HepG2 (cell line): ENCODE results near the gene DDO. TPM values are rescaled to one million over a fixed set of nuclear protein-coding genes. Genes with fewer than 3 reads are reported as not detected.

Experiments
- ATAC-seq: fragments of 200-7000 bp; cut with Tn5 transposase; 3 replicates; pipeline ENCODE4 v1.9.1; 2020; ENCODE audit warnings: mild to moderate bottlenecking, moderate library complexity
- BruUV-seq: library from RNA; stranded (reverse); fragments of 400-500 nt; replicated peaks from 2 replicates; lab custom pipeline; 2021; lab: Mats Ljungman, UMichigan
- CTCF ChIA-PET: fragments of 300-600 bp; formaldehyde crosslinking; extraction: SDS; loops from one replicate; lab custom pipeline; 2021; ENCODE audit warnings: low total read pairs, inconsistent platforms, low intra/inter-chr PET ratio; lab: Yijun Ruan, JAX
- POLR2A ChIA-PET: fragments of 350-600 bp; sonication (Branson Sonifier 250); formaldehyde crosslinking; loops from one replicate; lab custom pipeline; 2020; ENCODE audit warnings: antibody characterized with exemption, inconsistent platforms; lab: Yijun Ruan, JAX
- DNase-seq: peaks from one replicate; pipeline ENCODE4 v3.0.0-alpha.2; 2015; ENCODE audit warnings: low spot score
- FAIRE-seq: peaks from 3 replicates; lab custom pipeline; 2011; peaks lifted over from hg19 to GRCh38; lab: Jason Lieb, UNC
- H2AFZ ChIP-seq: one replicate; pipeline ENCODE4 v1.6.1; 2011; ENCODE audit warnings: low read length, inconsistent platforms
- H3K27ac ChIP-seq: fragments of 300-600 bp; 3 replicates; pipeline ENCODE4 v1.8.0; 2011; ENCODE audit warnings: mixed run types, mild to moderate bottlenecking, mixed read lengths, low read length, inconsistent platforms; ENCODE audit not compliant: insufficient read depth; ENCODE audit errors: extremely low read length
- H3K27me3 ChIP-seq, 2 experiments: fragments of 200-600 bp in 1 of 2; 2 replicates in 1 of 2; 3 replicates in 1 of 2; pipeline versions ENCODE4 v1.6.0 to v1.8.0; 2011; ENCODE audit warnings: low read length in 2 of 2, mild to moderate bottlenecking in 2 of 2, moderate library complexity in 2 of 2, inconsistent platforms in 1 of 2; ENCODE audit not compliant: insufficient read depth in 2 of 2, control insufficient read depth in 1 of 2
- H3K36me3 ChIP-seq, 2 experiments: fragments of 200-600 bp in 1 of 2; replicated peaks in 1 of 2; 2 replicates in 1 of 2; 3 replicates in 1 of 2; pipeline versions ENCODE4 v1.5.1 to v1.8.0; 2011; ENCODE audit warnings: low read length in 2 of 2, inconsistent platforms in 1 of 2; ENCODE audit not compliant: insufficient read depth in 2 of 2, control insufficient read depth in 1 of 2
- H3K4me1 ChIP-seq: 2 replicates; pipeline ENCODE4 v1.5.1; 2012; ENCODE audit warnings: low read length, inconsistent platforms; ENCODE audit not compliant: insufficient read depth
- H3K4me2 ChIP-seq: 2 replicates; pipeline ENCODE4 v1.6.0; 2011; ENCODE audit warnings: low read depth, low read length, inconsistent platforms
- H3K4me3 ChIP-seq, 3 experiments: fragments of 200-600 bp in 1 of 3; sonication (generic), shearing (Covaris generic) in 1 of 3; replicated peaks in 1 of 3; 2 replicates each; pipeline ENCODE4 v1.5.1; 2011 to 2016; ENCODE audit warnings: low read length in 3 of 3, inconsistent platforms in 2 of 3, low read depth in 2 of 3, mild to moderate bottlenecking in 2 of 3, control low read depth in 1 of 3, mixed read lengths in 1 of 3; ENCODE audit not compliant: insufficient read depth in 1 of 3
- H3K79me2 ChIP-seq: one replicate; pipeline ENCODE4 v1.6.1; 2011; ENCODE audit warnings: low read length, inconsistent platforms; ENCODE audit not compliant: insufficient read depth
- H3K9ac ChIP-seq: 2 replicates; pipeline ENCODE4 v1.6.0; 2011; ENCODE audit warnings: mild to moderate bottlenecking, low read depth, low read length, inconsistent platforms; ENCODE audit not compliant: insufficient read depth
- H3K9me3 ChIP-seq: 2 replicates; pipeline ENCODE4 v1.5.1; 2012; ENCODE audit warnings: mild to moderate bottlenecking, low read length
- H4K20me1 ChIP-seq: 2 replicates; pipeline ENCODE4 v1.6.0; 2011; ENCODE audit warnings: inconsistent platforms, mild to moderate bottlenecking, low read length, moderate library complexity; ENCODE audit not compliant: insufficient read depth
- BHLHE40 ChIP-seq: IDR thresholded peaks from 2 replicates; pipeline ENCODE4 v1.6.1; 2011; ENCODE audit warnings: low read length, improper control_type of control experiment
- TRIM22 ChIP-seq: fragments of 450-650 bp; IDR thresholded peaks from 2 replicates; pipeline ENCODE4 v1.6.1; 2017
- WGBS: methylation state at CpG from one replicate; pipeline ENCODE4 v1.1.6; 2017; ENCODE audit warnings: low lambda C conversion rate; 5-methylcytosine and 5-hydroxymethylcytosine counted together
- in situ Hi-C: cut with HindIII; loops from 2 replicates; pipeline ENCODE4 v1.10.0; 2017; ENCODE audit warnings: low pct_unique_long_range_greater_than_20kb; ENCODE audit not compliant: extremely low pct_ligation_motif_present
- intact Hi-C: fragments of 100-400 bp; cut with micrococcal nuclease; formaldehyde crosslinking; loops from one replicate; pipeline ENCODE4 v1.10.0; 2022; ENCODE audit not compliant: unreplicated experiment
- polyA plus RNA-seq, 8 experiments: library from polyadenylated mRNA; depleted of rRNA in 3 of 8; stranded (reverse) in 7 of 8; unstranded in 1 of 8; fragments of >200 nt; fragmentation: Illumina TruSeq in 4 of 8; extraction: Trizol in 4 of 8; gene quantifications; 2 replicates each; pipeline versions ENCODE4 v1.2.1 to v1.2.3, GENCODE V29; 2011 to 2016; ENCODE audit warnings: low read depth in 4 of 8, missing spikeins in 1 of 8, mixed read lengths in 1 of 8; ENCODE audit not compliant: insufficient read depth in 1 of 8
- total RNA-seq, 5 experiments: library from RNA; depleted of rRNA; stranded (reverse); fragments of >200 nt; fragmentation: Illumina TruSeq; extraction: Trizol; gene quantifications; 2 replicates each; pipeline ENCODE4 v1.2.3, GENCODE V29; 2016; ENCODE audit warnings: low read depth in 1 of 5
- TF ChIP-seq, protein P1 (sequence below): sonication (generic); formaldehyde crosslinking; IDR thresholded peaks from 2 replicates; pipeline ENCODE4 v1.5.0; 2020; ENCODE audit warnings: mild to moderate bottlenecking, missing genetic modification reagents, borderline replicate concordance

The DDO gene
- total and polyA plus RNA-seq, 2 of the 13 experiments (the other 11 are each of a cell fraction or from before 2014, with no cell fraction given) = 6.1 to 10.3 TPM

GRCh38 chr6:110447761-110448160 is 32.4 kb upstream of the DDO start (continued):
- no peak for TF ChIP-seq TRIM22
- TF ChIP-seq, all 625 proteins: peak for 0

GRCh38 chr6:110446405-110446804 is 31.0 kb upstream of the DDO start:
- CTCF ChIA-PET = no interaction called here
- BruUV-seq = no TSS peak

More at GRCh38 chr6:110446405-110446804, 31.0 kb upstream of the DDO start:
- Histone ChIP-seq H3K36me3 (no peaks in the 10 kb centered on the region), H3K4me3 (no peak overlapping the region), H4K20me1 (no peaks in the 10 kb centered on the region), H3K79me2 (no peaks in the 10 kb centered on the region), H2AFZ (no peak overlapping the region), H3K4me1 (no peaks in the 10 kb centered on the region), H3K9me3 (no peaks in the 10 kb centered on the region), H3K9ac (no peak overlapping the region), H3K27me3 (peaks cover 0 to 22% of the 10 kb centered on the region in 2 experiments; a peak in 1 of 5 replicates), H3K4me2 (no peak overlapping the region), H3K27ac (no peak overlapping the region)
- ATAC-seq = no peak
- TF ChIP-seq, protein P1, sequence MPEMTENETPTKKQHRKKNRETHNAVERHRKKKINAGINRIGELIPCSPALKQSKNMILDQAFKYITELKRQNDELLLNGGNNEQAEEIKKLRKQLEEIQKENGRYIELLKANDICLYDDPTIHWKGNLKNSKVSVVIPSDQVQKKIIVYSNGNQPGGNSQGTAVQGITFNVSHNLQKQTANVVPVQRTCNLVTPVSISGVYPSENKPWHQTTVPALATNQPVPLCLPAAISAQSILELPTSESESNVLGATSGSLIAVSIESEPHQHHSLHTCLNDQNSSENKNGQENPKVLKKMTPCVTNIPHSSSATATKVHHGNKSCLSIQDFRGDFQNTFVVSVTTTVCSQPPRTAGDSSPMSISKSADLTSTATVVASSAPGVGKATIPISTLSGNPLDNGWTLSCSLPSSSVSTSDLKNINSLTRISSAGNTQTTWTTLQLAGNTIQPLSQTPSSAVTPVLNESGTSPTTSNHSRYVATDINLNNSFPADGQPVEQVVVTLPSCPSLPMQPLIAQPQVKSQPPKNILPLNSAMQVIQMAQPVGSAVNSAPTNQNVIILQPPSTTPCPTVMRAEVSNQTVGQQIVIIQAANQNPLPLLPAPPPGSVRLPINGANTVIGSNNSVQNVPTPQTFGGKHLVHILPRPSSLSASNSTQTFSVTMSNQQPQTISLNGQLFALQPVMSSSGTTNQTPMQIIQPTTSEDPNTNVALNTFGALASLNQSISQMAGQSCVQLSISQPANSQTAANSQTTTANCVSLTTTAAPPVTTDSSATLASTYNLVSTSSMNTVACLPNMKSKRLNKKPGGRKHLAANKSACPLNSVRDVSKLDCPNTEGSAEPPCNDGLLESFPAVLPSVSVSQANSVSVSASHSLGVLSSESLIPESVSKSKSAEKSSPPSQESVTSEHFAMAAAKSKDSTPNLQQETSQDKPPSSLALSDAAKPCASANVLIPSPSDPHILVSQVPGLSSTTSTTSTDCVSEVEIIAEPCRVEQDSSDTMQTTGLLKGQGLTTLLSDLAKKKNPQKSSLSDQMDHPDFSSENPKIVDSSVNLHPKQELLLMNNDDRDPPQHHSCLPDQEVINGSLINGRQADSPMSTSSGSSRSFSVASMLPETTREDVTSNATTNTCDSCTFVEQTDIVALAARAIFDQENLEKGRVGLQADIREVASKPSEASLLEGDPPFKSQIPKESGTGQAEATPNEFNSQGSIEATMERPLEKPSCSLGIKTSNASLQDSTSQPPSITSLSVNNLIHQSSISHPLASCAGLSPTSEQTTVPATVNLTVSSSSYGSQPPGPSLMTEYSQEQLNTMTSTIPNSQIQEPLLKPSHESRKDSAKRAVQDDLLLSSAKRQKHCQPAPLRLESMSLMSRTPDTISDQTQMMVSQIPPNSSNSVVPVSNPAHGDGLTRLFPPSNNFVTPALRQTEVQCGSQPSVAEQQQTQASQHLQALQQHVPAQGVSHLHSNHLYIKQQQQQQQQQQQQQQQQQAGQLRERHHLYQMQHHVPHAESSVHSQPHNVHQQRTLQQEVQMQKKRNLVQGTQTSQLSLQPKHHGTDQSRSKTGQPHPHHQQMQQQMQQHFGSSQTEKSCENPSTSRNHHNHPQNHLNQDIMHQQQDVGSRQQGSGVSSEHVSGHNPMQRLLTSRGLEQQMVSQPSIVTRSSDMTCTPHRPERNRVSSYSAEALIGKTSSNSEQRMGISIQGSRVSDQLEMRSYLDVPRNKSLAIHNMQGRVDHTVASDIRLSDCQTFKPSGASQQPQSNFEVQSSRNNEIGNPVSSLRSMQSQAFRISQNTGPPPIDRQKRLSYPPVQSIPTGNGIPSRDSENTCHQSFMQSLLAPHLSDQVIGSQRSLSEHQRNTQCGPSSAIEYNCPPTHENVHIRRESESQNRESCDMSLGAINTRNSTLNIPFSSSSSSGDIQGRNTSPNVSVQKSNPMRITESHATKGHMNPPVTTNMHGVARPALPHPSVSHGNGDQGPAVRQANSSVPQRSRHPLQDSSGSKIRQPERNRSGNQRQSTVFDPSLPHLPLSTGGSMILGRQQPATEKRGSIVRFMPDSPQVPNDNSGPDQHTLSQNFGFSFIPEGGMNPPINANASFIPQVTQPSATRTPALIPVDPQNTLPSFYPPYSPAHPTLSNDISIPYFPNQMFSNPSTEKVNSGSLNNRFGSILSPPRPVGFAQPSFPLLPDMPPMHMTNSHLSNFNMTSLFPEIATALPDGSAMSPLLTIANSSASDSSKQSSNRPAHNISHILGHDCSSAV = no peak
- TF ChIP-seq BHLHE40 = peak; percentile 63; the same call in 1 of the 2 replicates
- 17% methylated on average over 4 of the region's 4 CpGs for WGBS
- FAIRE-seq = no peak
- DNase-seq = no peak
- POLR2A ChIA-PET = no interaction called here
- in situ Hi-C loops (no loop called here), intact Hi-C loops (no loop called here)
